Measurements from ENCODE around the gene NOC4L. TPM values are rescaled to one million over a fixed set of nuclear protein-coding genes. Genes with fewer than 3 reads are reported as not detected.
"Not testable (repeated sequence)": the region's sequence is repeated elsewhere in the genome, so short reads cannot be mapped to it uniquely, and the experiment has no call there.

NOC4L gene
- total RNA-seq, 1 donor = 13.2 TPM

DNA sequence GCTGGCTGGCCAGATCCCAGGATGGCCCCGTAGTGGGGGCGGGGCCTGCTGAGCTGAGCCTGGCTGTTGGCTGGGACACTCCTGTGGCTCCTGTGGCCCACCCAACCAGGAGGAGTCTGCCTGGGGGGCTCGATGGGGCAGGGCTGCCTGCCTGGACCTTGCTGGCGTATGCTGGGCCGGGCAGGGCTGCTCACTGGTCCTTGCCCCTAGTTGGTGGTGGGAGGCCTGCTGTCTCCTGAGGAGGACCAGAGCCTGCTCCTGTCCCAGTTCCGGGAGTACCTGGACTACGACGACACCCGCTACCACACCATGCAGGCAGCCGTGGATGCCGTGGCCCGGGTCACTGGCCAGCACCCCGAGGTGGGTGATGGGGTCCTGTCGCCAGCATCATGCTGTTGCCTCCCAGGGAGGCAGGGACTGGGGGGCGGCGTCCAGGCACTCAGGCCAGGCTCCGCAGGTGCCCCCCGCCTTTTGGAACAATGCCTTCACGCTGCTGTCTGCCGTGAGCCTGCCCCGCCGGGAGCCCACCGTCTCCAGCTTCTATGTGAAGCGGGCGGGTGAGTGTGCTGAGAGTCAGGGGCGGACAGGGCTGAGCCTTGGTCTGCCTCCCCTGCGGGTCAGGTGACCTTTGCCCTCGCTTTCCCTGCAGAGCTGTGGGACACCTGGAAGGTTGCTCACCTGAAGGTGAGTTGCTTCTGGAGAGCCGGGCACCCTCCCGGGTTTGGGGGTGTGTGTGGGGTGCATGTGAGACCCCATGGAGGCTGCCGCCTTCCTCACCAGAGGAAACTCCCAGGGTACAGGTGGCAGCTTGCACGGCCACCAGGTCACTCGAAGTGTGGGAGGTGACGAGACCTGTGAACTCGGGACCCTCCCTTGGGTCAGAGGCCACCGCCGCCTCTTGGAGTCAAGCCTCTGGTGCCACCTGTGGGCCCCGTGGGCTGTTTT lies 3.4 kb downstream of the NOC4L start:
- no peak for DNase-seq (ENCODE audit: low read depth)

DNA sequence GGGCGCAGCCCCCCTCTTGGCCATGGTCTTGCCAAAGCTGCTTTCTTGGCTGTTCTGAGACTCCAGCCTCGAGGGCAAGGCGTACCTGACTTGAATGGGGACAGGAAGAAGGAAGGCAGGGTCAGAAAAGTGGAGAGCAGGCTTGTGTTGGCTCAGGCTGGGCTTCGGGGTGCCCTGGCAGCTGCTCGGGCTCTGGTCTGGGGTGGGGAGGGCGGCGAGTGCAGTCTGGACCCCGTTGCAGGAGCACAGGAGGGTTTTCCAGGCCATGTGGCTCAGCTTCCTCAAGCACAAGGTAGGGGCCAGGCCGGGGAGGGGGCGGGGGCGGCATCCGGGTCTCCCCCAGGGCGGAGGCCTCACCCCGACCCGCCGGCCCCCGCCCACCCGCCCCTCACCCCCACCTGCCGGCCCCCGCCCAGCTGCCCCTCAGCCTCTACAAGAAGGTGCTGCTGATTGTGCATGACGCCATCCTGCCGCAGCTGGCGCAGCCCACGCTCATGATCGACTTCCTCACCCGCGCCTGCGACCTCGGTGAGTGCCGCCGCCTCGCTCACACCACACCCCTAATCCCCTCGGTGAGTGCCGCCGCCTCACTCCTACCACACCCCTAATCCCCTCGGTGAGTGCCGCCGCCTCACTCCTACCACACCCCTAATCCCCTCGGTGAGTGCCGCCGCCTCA lies 4.2 kb downstream of the NOC4L start:
- TF ChIP-seq, protein P1, sequence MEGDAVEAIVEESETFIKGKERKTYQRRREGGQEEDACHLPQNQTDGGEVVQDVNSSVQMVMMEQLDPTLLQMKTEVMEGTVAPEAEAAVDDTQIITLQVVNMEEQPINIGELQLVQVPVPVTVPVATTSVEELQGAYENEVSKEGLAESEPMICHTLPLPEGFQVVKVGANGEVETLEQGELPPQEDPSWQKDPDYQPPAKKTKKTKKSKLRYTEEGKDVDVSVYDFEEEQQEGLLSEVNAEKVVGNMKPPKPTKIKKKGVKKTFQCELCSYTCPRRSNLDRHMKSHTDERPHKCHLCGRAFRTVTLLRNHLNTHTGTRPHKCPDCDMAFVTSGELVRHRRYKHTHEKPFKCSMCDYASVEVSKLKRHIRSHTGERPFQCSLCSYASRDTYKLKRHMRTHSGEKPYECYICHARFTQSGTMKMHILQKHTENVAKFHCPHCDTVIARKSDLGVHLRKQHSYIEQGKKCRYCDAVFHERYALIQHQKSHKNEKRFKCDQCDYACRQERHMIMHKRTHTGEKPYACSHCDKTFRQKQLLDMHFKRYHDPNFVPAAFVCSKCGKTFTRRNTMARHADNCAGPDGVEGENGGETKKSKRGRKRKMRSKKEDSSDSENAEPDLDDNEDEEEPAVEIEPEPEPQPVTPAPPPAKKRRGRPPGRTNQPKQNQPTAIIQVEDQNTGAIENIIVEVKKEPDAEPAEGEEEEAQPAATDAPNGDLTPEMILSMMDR (IDR thresholded peaks at IDR 0.05; ENCODE audit: insufficient read depth, low read length) = no peak
- no peak for DNase-seq (ENCODE audit: low read depth)
- H3K4me3 ChIP-seq (ENCODE audit: low read depth, low read length) = no peak overlapping the region

More for the DNA sequence above, 3.4 kb downstream of the NOC4L start:
- no peak overlapping the region for H3K4me3 ChIP-seq (ENCODE audit: low read depth, low read length)
- TF ChIP-seq, protein P1 (IDR thresholded peaks at IDR 0.05; ENCODE audit: insufficient read depth, low read length) = no peak

DNA sequence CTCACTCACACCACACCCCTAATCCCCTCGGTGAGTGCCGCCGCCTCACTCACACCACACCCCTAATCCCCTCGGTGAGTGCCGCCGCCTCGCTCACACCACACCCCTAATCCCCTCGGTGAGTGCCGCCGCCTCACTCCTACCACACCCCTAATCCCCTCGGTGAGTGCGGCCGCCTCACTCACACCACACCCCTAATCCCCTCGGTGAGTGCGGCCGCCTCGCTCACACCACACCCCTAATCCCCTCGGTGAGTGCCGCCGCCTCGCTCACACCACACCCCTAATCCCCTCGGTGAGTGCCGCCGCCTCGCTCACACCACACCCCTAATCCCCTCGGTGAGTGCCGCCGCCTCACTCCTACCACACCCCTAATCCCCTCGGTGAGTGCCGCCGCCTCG lies 5.3 kb downstream of the NOC4L start:
- H3K4me3 ChIP-seq (ENCODE audit: low read depth, low read length) = not testable (repeated sequence)

DNA sequence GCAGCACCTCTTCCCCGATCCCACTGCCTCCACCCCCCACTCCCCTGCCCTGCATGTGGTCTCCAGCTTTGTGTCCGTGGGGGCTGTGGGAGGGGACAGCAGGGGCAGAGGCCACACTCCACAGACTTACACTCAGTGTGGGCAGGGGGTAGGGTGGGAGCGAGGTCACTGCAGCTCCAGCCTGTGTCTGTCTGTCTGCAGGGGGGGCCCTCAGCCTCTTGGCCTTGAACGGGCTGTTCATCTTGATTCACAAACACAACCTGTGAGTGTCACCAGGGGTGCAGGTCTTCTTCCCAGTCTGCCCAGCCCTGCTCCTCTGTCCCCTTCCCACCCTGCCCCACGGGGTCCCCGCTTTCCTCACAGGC lies 6.5 kb downstream of the NOC4L start:
- H3K4me3 ChIP-seq (ENCODE audit: low read depth, low read length) = no peak overlapping the region
- TF ChIP-seq, protein P1 (IDR thresholded peaks at IDR 0.05; ENCODE audit: insufficient read depth, low read length) = no peak
- DNase-seq (ENCODE audit: low read depth) = no peak

More for the DNA sequence above, 5.3 kb downstream of the NOC4L start:
- not testable (repeated sequence) for DNase-seq (ENCODE audit: low read depth)

DNA sequence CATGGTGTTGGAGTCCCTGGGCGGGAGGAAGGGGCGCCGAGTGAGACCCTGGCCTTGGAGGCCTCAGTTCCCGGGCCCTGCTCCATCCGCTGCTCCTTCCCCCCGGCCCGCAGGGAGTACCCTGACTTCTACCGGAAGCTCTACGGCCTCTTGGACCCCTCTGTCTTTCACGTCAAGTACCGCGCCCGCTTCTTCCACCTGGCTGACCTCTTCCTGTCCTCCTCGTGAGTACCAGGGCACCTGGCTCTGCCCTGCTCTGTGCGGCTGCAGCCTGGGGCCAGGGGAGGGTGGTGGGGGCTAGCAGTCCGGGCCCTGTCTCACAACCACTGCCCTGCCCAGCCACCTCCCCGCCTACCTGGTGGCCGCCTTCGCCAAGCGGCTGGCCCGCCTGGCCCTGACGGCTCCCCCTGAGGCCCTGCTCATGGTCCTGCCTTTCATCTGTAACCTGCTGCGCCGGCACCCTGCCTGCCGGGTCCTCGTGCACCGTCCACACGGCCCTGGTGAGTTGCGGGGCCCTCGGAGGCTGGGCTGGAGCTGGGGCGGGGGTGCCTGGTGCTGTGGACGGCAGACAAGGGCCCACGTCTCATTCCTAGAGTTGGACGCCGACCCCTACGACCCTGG lies 7.0 kb downstream of the NOC4L start:
- DNase-seq (ENCODE audit: low read depth) = no peak
- TF ChIP-seq, protein P1 (IDR thresholded peaks at IDR 0.05; ENCODE audit: insufficient read depth, low read length) = no peak
- no peak overlapping the region for H3K4me3 ChIP-seq (ENCODE audit: low read depth, low read length)

DNA sequence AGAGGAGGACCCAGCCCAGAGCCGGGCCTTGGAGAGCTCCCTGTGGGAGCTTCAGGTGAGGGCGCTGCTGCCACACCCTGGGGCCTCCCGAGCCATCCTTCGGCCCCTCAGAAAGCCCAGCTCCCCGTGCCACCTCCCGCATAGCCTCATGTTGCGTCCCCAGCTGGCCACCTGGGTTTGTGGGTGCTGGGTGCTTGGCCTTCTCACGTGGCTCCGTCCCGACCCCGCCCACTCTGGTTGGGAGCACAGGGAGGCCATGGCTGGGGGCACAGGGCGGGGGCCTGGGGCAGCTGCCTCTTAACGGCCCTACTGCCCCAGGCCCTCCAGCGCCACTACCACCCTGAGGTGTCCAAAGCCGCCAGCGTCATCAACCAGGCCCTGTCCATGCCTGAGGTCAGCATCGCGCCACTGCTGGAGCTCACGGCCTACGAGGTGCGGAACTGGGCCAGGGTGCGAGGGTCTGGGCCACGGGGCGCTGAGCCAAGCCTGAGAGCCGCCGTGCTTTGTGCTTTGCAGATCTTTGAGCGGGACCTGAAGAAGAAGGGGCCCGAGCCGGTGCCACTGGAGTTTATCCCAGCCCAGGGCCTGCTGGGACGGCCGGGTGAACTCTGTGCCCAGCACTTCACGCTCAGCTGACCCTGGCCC lies 7.6 kb downstream of the NOC4L start:
- DNase-seq (ENCODE audit: low read depth) = no peak
- no peak overlapping the region for H3K4me3 ChIP-seq (ENCODE audit: low read depth, low read length)
- TF ChIP-seq, protein P1 (IDR thresholded peaks at IDR 0.05; ENCODE audit: insufficient read depth, low read length) = no peak
